Measurements from ENCODE around the gene GHR.

GHR gene

DNA sequence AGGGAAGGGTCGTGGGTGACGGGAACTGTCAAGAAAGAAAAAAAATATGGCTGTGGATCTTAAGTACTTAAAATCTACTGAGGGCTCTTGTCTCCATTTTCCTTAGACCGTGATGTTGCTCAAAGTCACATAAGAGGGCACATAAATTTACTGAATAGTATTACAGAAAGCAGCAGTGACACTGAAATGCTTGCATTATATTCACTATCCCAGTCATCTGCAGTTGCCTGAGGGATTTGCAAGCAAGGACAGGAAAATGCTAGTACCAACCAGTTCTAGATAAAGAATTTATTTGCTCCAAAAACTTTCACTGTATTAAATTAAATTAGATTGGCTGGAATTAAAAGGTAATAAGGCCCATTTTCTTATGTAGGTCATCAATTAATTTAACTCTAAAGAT, 226.8 kb downstream of the GHR start:
- Histone ChIP-seq H3K27ac (ENCODE audit: extremely low read depth, low read depth, low read length) (no peak overlapping the region), H3K36me3 (ENCODE audit: control insufficient read depth in 2 of 2, insufficient read depth in 1 of 2, low read length in 2 of 2) (no peaks in the 10 kb centered on the region), H3K4me3 (ENCODE audit: low read depth, low read length) (no peak overlapping the region), H3K9me3 (ENCODE audit: control insufficient read depth, insufficient read depth, low read depth, low read length) (no peaks in the 10 kb centered on the region), H3K4me1 (ENCODE audit: control insufficient read depth, insufficient read depth, low read length) (no peaks in the 10 kb centered on the region)
- ChIA-PET POLR2A (no interaction called here), CTCF (no interaction called here)
- TF ChIP-seq ZNF121 (tag by site-specific recombination; IDR thresholded peaks at IDR 0.05) (no peak), ZNF830 (tag by site-specific recombination; IDR thresholded peaks at IDR 0.05; ENCODE audit: low read depth) (no peak), WT1 (tag by site-specific recombination; IDR thresholded peaks at IDR 0.05) (no peak), ZSCAN30 (tag by site-specific recombination; IDR thresholded peaks at IDR 0.05) (no peak), ZNF274 (IDR thresholded peaks at IDR 0.05; ENCODE audit: low read length) (no peak), ZNF274 (tag by site-specific recombination; IDR thresholded peaks at IDR 0.05; ENCODE audit: borderline replicate concordance) (no peak), ZBTB48 (tag by site-specific recombination; IDR thresholded peaks at IDR 0.05) (no peak), ZNF266 (tag by site-specific recombination; IDR thresholded peaks at IDR 0.05; ENCODE audit: low read depth) (no peak), ZNF521 (tag by site-specific recombination; IDR thresholded peaks at IDR 0.05) (no peak), HOXC10 (CRISPR knock-in tag; IDR thresholded peaks at IDR 0.05) (no peak)
- TF ChIP-seq, protein P1, sequence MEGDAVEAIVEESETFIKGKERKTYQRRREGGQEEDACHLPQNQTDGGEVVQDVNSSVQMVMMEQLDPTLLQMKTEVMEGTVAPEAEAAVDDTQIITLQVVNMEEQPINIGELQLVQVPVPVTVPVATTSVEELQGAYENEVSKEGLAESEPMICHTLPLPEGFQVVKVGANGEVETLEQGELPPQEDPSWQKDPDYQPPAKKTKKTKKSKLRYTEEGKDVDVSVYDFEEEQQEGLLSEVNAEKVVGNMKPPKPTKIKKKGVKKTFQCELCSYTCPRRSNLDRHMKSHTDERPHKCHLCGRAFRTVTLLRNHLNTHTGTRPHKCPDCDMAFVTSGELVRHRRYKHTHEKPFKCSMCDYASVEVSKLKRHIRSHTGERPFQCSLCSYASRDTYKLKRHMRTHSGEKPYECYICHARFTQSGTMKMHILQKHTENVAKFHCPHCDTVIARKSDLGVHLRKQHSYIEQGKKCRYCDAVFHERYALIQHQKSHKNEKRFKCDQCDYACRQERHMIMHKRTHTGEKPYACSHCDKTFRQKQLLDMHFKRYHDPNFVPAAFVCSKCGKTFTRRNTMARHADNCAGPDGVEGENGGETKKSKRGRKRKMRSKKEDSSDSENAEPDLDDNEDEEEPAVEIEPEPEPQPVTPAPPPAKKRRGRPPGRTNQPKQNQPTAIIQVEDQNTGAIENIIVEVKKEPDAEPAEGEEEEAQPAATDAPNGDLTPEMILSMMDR (tag by site-specific recombination; IDR thresholded peaks at IDR 0.05) = no peak

DNA sequence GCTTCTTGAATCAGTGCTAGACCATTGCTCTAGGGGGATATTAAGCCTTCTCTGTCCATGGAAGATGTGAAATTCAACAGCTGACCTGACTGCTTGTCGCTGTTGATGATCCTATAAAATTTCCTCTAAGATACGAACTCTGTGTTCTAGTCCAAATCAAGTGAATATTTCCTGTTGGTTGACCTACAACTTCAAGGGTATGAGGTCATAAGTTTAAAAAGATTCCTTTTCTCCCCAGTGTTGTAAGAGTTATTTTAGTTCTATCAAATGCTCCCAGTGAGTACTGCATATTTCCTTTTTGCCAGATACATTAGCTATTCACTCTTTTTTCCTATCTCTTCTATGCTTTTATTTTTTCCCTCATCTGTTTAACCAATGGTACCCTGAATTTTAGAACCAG, 230.5 kb downstream of the GHR start:
- no peaks in the 10 kb centered on the region for H3K9me3 ChIP-seq (ENCODE audit: control insufficient read depth, insufficient read depth, low read depth, low read length)
- H3K36me3 ChIP-seq (ENCODE audit: control insufficient read depth in 2 of 2, insufficient read depth in 1 of 2, low read length in 2 of 2) = no peaks in the 10 kb centered on the region
- POLR2A ChIA-PET = no interaction called here
- H3K27ac ChIP-seq (ENCODE audit: extremely low read depth, low read depth, low read length) = no peak overlapping the region
- TF ChIP-seq ZBTB21 (tag by site-specific recombination; IDR thresholded peaks at IDR 0.05) (no peak), GLIS1 (tag by site-specific recombination; IDR thresholded peaks at IDR 0.05) (no peak), ZNF626 (tag by site-specific recombination; IDR thresholded peaks at IDR 0.05) (no peak), ZNF132 (tag by site-specific recombination; IDR thresholded peaks at IDR 0.05; ENCODE audit: borderline replicate concordance) (no peak), OSR2 (tag by site-specific recombination; IDR thresholded peaks at IDR 0.05) (no peak), KLF1 (tag by site-specific recombination; IDR thresholded peaks at IDR 0.05) (no peak), ZFP3 (tag by site-specific recombination; IDR thresholded peaks at IDR 0.05; ENCODE audit: low read depth) (no peak), ZXDB (tag by site-specific recombination; IDR thresholded peaks at IDR 0.05) (no peak), ZNF777 (tag by site-specific recombination; IDR thresholded peaks at IDR 0.05; ENCODE audit: borderline replicate concordance) (no peak), ZSCAN23 (tag by site-specific recombination; IDR thresholded peaks at IDR 0.05) (no peak), ZNF785 (tag by site-specific recombination; IDR thresholded peaks at IDR 0.05) (no peak), ZNF221 (tag by site-specific recombination; IDR thresholded peaks at IDR 0.05; ENCODE audit: borderline replicate concordance) (no peak), ZNF544 (tag by site-specific recombination; IDR thresholded peaks at IDR 0.05) (no peak), ZNF23 (tag by site-specific recombination; IDR thresholded peaks at IDR 0.05; ENCODE audit: borderline replicate concordance) (no peak), ZNF391 (tag by site-specific recombination; IDR thresholded peaks at IDR 0.05; ENCODE audit: borderline replicate concordance, low read depth) (no peak), ZNF311 (tag by site-specific recombination; IDR thresholded peaks at IDR 0.05; ENCODE audit: borderline replicate concordance) (no peak)
- TF ChIP-seq, protein P2, sequence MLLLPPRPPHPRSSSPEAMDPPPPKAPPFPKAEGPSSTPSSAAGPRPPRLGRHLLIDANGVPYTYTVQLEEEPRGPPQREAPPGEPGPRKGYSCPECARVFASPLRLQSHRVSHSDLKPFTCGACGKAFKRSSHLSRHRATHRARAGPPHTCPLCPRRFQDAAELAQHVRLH (tag by site-specific recombination; IDR thresholded peaks at IDR 0.05) = no peak
- TF ChIP-seq, protein P3, sequence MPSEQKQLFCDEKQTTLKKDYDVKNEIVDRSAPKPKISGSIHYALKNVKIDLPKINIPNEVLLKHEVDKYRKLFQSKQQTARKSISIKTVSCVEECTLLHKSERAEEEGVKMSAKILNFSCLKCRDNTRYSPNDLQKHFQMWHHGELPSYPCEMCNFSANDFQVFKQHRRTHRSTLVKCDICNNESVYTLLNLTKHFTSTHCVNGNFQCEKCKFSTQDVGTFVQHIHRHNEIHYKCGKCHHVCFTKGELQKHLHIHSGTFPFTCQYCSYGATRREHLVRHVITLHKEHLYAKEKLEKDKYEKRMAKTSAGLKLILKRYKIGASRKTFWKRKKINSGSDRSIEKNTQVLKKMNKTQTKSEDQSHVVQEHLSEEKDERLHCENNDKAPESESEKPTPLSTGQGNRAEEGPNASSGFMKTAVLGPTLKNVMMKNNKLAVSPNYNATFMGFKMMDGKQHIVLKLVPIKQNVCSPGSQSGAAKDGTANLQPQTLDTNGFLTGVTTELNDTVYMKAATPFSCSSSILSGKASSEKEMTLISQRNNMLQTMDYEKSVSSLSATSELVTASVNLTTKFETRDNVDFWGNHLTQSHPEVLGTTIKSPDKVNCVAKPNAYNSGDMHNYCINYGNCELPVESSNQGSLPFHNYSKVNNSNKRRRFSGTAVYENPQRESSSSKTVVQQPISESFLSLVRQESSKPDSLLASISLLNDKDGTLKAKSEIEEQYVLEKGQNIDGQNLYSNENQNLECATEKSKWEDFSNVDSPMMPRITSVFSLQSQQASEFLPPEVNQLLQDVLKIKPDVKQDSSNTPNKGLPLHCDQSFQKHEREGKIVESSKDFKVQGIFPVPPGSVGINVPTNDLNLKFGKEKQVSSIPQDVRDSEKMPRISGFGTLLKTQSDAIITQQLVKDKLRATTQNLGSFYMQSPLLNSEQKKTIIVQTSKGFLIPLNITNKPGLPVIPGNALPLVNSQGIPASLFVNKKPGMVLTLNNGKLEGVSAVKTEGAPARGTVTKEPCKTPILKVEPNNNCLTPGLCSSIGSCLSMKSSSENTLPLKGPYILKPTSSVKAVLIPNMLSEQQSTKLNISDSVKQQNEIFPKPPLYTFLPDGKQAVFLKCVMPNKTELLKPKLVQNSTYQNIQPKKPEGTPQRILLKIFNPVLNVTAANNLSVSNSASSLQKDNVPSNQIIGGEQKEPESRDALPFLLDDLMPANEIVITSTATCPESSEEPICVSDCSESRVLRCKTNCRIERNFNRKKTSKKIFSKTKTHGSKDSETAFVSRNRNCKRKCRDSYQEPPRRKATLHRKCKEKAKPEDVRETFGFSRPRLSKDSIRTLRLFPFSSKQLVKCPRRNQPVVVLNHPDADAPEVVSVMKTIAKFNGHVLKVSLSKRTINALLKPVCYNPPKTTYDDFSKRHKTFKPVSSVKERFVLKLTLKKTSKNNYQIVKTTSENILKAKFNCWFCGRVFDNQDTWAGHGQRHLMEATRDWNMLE (tag by site-specific recombination; conservative IDR thresholded peaks at IDR 0.05; ENCODE audit: low read depth) = no peak
- CTCF ChIA-PET = no interaction called here
- no peaks in the 10 kb centered on the region for H3K4me1 ChIP-seq (ENCODE audit: control insufficient read depth, insufficient read depth, low read length)
- no peak overlapping the region for H3K4me3 ChIP-seq (ENCODE audit: low read depth, low read length)
